Neutrophil (primary cell): Measurements from ENCODE around the gene ZNF343.
"Not testable (repeated sequence)": the region's sequence is repeated elsewhere in the genome, so short reads cannot be mapped to it uniquely, and the experiment has no call there.

Experiments
- H3K27ac ChIP-seq: fragments of 200-600 bp; sonication (generic); 2 replicates; pipeline ENCODE4 v1.5.1; 2016; ENCODE audit warnings: mild to moderate bottlenecking, moderate library complexity
- H3K27me3 ChIP-seq: fragments of 200-600 bp; sonication (generic); 2 replicates; pipeline ENCODE4 v1.6.0; 2016; ENCODE audit warnings: mild to moderate bottlenecking
- H3K36me3 ChIP-seq: fragments of 200-600 bp; sonication (generic); 2 replicates; pipeline ENCODE4 v1.5.1; 2017
- H3K4me1 ChIP-seq, 2 experiments: fragments of 200-600 bp in 1 of 2; sonication (generic) in 1 of 2; 1 replicate in 1 of 2; 2 replicates in 1 of 2; pipeline versions ENCODE4 v1.5.1 to v1.6.1; 2013 to 2016; ENCODE audit warnings: low read depth in 1 of 2, low read length in 1 of 2, mild to moderate bottlenecking in 1 of 2, moderate library complexity in 1 of 2; ENCODE audit not compliant: control insufficient read depth in 1 of 2, insufficient read depth in 1 of 2
- H3K4me3 ChIP-seq, 2 experiments: fragments of 200-600 bp in 1 of 2; sonication (generic) in 1 of 2; 1 replicate in 1 of 2; 2 replicates in 1 of 2; pipeline ENCODE4 v1.5.1; 2013 to 2016; ENCODE audit warnings: low read depth in 1 of 2, low read length in 1 of 2, mild to moderate bottlenecking in 1 of 2, moderate library complexity in 1 of 2
- H3K9me3 ChIP-seq: fragments of 200-600 bp; sonication (generic); 2 replicates; pipeline ENCODE4 v1.5.1; 2016
- CTCF ChIP-seq: fragments of 200-600 bp; sonication (generic); IDR thresholded peaks from 2 replicates; pipeline ENCODE4 v1.5.1; 2016; ENCODE audit warnings: antibody characterized with exemption

ZNF343 gene

GRCh38 chr20:2524709-2525506 lies 16.2 kb upstream of the ZNF343 start:
- Histone ChIP-seq H3K4me1 (peaks cover 14 to 15% of the 10 kb centered on the region in 2 experiments), H3K27me3 (peaks cover 92% of the 10 kb centered on the region), H3K9me3 (no peaks in the 10 kb centered on the region), H3K36me3 (no peaks in the 10 kb centered on the region), H3K4me3 (peak overlapping the region; percentile 68 to 86), H3K27ac (no peak overlapping the region)
- TF ChIP-seq CTCF: no peak

DNA sequence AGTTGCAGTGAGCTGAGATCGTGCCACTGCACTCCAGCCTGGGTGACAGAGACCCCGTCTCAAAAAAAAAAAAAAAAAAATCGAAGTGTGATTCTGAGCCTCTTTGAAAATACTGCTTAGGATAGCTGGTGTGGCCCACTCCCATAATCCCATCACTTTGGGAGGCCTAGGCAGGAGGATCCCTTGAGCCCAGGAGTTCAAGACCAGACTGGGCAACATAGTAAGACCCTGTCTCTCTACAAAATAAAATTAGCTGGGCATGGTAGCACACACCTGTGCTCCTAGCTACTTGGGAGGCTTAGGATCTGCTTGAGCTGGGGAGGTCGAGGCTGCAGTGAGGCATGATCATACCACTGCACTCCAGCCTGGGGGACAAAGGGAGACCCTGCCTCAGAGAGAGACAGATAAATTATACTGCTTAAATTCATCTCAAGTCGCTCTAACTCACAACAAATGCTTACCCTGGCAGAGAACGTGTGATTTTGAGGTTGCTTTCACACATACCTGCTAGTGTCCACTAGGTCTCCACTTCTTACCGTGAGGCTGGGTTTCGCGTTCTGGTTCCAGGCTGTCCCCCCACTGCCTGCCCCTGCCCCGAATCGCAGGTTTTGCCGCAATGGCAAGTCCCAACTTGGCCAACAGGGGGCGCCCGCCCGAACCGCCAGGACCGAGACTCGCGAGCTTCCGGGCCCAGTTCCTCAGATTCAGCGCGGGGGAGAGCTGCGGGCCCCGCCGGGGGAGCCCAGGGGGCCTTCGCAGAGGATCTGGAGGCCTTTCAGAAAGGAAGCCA lies 15.4 kb upstream of the ZNF343 start:
- Histone ChIP-seq H3K4me1 (peaks cover 14 to 15% of the 10 kb centered on the region in 2 experiments), H3K27ac (no peak overlapping the region), H3K27me3 (peaks cover 84% of the 10 kb centered on the region), H3K36me3 (no peaks in the 10 kb centered on the region), H3K4me3 (peak overlapping the region; percentile 68 to 86), H3K9me3 (no peaks in the 10 kb centered on the region)
- peak; percentile 90 for TF ChIP-seq CTCF

DNA sequence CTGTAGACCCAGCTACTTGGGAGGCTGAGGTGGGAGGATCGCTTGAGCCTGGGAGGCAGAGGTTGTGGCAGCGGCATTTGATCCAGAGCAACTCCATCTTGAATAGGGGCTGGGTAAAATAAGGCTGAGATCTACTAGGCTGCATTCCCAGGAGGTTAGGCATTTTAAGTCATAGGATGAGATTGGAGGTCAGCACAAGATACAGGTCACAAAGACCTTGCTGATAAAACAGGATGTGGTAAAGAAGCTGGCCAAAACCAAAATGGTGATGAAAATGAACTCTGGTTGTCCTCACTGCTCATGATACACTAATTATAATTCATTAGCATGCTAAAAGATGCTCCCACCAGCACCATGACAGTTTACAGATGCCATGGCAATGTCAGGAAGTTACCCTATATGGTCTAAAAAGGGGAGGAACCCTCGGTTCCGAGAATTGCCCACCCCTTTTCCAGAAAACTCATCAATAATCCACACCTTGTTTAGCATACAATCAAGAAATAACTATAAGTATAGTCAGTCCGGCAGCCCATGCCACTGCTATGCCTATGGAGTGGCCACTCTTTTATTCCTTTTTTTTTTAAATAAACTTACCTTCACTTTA lies 14.2 kb upstream of the ZNF343 start:
- H3K4me3 ChIP-seq, H3K27ac ChIP-seq, H3K9me3 ChIP-seq, H3K36me3 ChIP-seq: not testable (repeated sequence)
- H3K27me3 ChIP-seq: peaks cover 72% of the 10 kb centered on the region
- H3K4me1 ChIP-seq: peaks cover 14 to 15% of the 10 kb centered on the region in 2 experiments

- no peaks in the 10 kb centered on the region for H3K36me3 ChIP-seq
- no peaks in the 10 kb centered on the region for H3K9me3 ChIP-seq
- no peak overlapping the region for H3K4me3 ChIP-seq
- peaks cover 14 to 15% of the 10 kb centered on the region in 2 experiments for H3K4me1 ChIP-seq
- H3K27ac ChIP-seq: no peak overlapping the region
- TF ChIP-seq CTCF: peak; percentile 68
- peaks cover 65% of the 10 kb centered on the region for H3K27me3 ChIP-seq
Observed at GRCh38 chr20:2521369-2522305, 12.9 kb upstream of the ZNF343 start.

- TF ChIP-seq CTCF: no peak
- Histone ChIP-seq H3K36me3 (no peaks in the 10 kb centered on the region), H3K4me3 (no peak overlapping the region), H3K9me3 (no peaks in the 10 kb centered on the region), H3K27me3 (peaks cover 65% of the 10 kb centered on the region), H3K4me1 (peaks cover 14 to 15% of the 10 kb centered on the region in 2 experiments), H3K27ac (no peak overlapping the region)
Observed at GRCh38 chr20:2520617-2521016, 11.9 kb upstream of the ZNF343 start.
